ENCODE measurements around the gene MAP6. TPM values are rescaled to one million over a fixed set of nuclear protein-coding genes. Genes with fewer than 3 reads are reported as not detected.

MAP6 gene
- total RNA-seq, 2 donors from 2014 or later: 2.6 to 3.4 TPM

- ATAC-seq: no peak
- Histone ChIP-seq H3K9me3 (no peaks in the 10 kb centered on the region), H3K36me3 (replicated peaks in 1 of 2; ENCODE audit: insufficient read depth in 1 of 2, low read depth in 2 of 2) (no peaks in the 10 kb centered on the region), H3K27me3 (no peaks in the 10 kb centered on the region), H3K4me3 (no peak overlapping the region), H3K4me1 (peaks cover 12% of the 10 kb centered on the region), H3K27ac (no peak overlapping the region)
- intact Hi-C loops (cut with DNase I): no loop called here
- TF ChIP-seq CTCF (IDR thresholded peaks at IDR 0.05): no peak
- TF ChIP-seq POLR2A (IDR thresholded peaks at IDR 0.05): no peak
- WGBS, 2 donors: 89 to 92% methylated on average over 6 of the region's 6 CpGs
- DNase-seq: no peak
Measured at GRCh38 chr11:75594211-75594610, 74.6 kb downstream of the MAP6 start.

- DNase-seq (no peak), ATAC-seq (no peak)
- no peaks in the 10 kb centered on the region for H3K9me3 ChIP-seq
- no peaks in the 10 kb centered on the region for H3K27me3 ChIP-seq
- peaks cover 12% of the 10 kb centered on the region for H3K4me1 ChIP-seq
- H3K27ac ChIP-seq: no peak overlapping the region
- intact Hi-C loops (cut with DNase I): no loop called here
- TF ChIP-seq CTCF (IDR thresholded peaks at IDR 0.05) (no peak), POLR2A (IDR thresholded peaks at IDR 0.05) (no peak)
- 38 to 64% methylated on average over 2 of the region's 2 CpGs for WGBS, 2 donors
- H3K36me3 ChIP-seq (replicated peaks in 1 of 2; ENCODE audit: insufficient read depth in 1 of 2, low read depth in 2 of 2): no peaks in the 10 kb centered on the region
- no peak overlapping the region for H3K4me3 ChIP-seq
Measured at GRCh38 chr11:75593286-75593915, 75.4 kb downstream of the MAP6 start.

- H3K27ac ChIP-seq: peak overlapping the region in 1 of 4 donors; percentile 13
- WGBS, 2 donors: 35 to 41% methylated on average over 2 of the region's 2 CpGs
- DNase-seq (peak in 2 of 4 donors; percentile 22 to 32), ATAC-seq (no peak)
- H3K27me3 ChIP-seq: no peaks in the 10 kb centered on the region
- H3K4me1 ChIP-seq: peaks cover 15% of the 10 kb centered on the region
- intact Hi-C loops (cut with DNase I): no loop called here
- H3K9me3 ChIP-seq: no peaks in the 10 kb centered on the region
- H3K36me3 ChIP-seq (replicated peaks in 1 of 2; ENCODE audit: insufficient read depth in 1 of 2, low read depth in 2 of 2): no peaks in the 10 kb centered on the region
- TF ChIP-seq POLR2A (IDR thresholded peaks at IDR 0.05): no peak
- TF ChIP-seq CTCF (IDR thresholded peaks at IDR 0.05): no peak
- H3K4me3 ChIP-seq: no peak overlapping the region
Measured at GRCh38 chr11:75592715-75593114, 76.1 kb downstream of the MAP6 start.

GRCh38 chr11:75591966-75592365, 76.9 kb downstream of the MAP6 start:
- no peak overlapping the region for H3K27ac ChIP-seq
- ATAC-seq: no peak
- TF ChIP-seq POLR2A (IDR thresholded peaks at IDR 0.05) (no peak), CTCF (IDR thresholded peaks at IDR 0.05) (no peak)
- H3K9me3 ChIP-seq: no peaks in the 10 kb centered on the region
- H3K4me3 ChIP-seq: no peak overlapping the region
- intact Hi-C loops (cut with DNase I): no loop called here
- no peaks in the 10 kb centered on the region for H3K27me3 ChIP-seq
- no peaks in the 10 kb centered on the region for H3K36me3 ChIP-seq (replicated peaks in 1 of 2; ENCODE audit: insufficient read depth in 1 of 2, low read depth in 2 of 2)
- H3K4me1 ChIP-seq: peaks cover 15% of the 10 kb centered on the region
- DNase-seq: no peak
- 82 to 84% methylated on average over 6 of the region's 6 CpGs for WGBS, 2 donors

GRCh38 chr11:75591371-75591770, 77.5 kb downstream of the MAP6 start:
- intact Hi-C loops (cut with DNase I): no loop called here
- TF ChIP-seq CTCF (IDR thresholded peaks at IDR 0.05) (no peak), POLR2A (IDR thresholded peaks at IDR 0.05) (no peak)
- ATAC-seq (no peak), DNase-seq (no peak)
- no peak overlapping the region for H3K27ac ChIP-seq
- no peaks in the 10 kb centered on the region for H3K27me3 ChIP-seq
- H3K4me3 ChIP-seq: no peak overlapping the region
- no peaks in the 10 kb centered on the region for H3K9me3 ChIP-seq
- peaks cover 15% of the 10 kb centered on the region for H3K4me1 ChIP-seq
- H3K36me3 ChIP-seq (replicated peaks in 1 of 2; ENCODE audit: insufficient read depth in 1 of 2, low read depth in 2 of 2): no peaks in the 10 kb centered on the region
- 91 to 93% methylated on average over 8 of the region's 8 CpGs for WGBS, 2 donors
